Stimulated activated CD4-positive, alpha-beta T cell treated with anti-CD3 and anti-CD28 coated beads, Interleukin-4, amount 100 ng/mL, for 1 hour (primary cell): ENCODE results near the gene KCNAB3.

Experiments
- DNase-seq: peaks from one replicate; pipeline ENCODE4 v3.0.0-alpha.2; 2020

Gene KCNAB3

GRCh38 chr17:7897090-7897489 lies 32.6 kb downstream of the KCNAB3 start:
- no peak for DNase-seq

- DNase-seq: no peak
Measured at GRCh38 chr17:7894866-7895265, 34.8 kb downstream of the KCNAB3 start.

- DNase-seq: no peak
Measured at GRCh38 chr17:7894226-7894625, 35.4 kb downstream of the KCNAB3 start.

GRCh38 chr17:7893187-7893880 lies 36.3 kb downstream of the KCNAB3 start:
- no peak for DNase-seq

- DNase-seq: peak; percentile 20
Measured at GRCh38 chr17:7889166-7889955, 40.3 kb downstream of the KCNAB3 start.

GRCh38 chr17:7888184-7888920 lies 41.3 kb downstream of the KCNAB3 start, which contains the start of gene CHD3:
Gene CHD3 (plus strand): TSS chr17:7888789. CDS start chr17:7889001, 212 bp downstream.
- DNase-seq: peak; percentile 67

- DNase-seq: peak; percentile 87
Measured at GRCh38 chr17:7887482-7888183, 42.0 kb downstream of the KCNAB3 start.

- no peak for DNase-seq
Measured at GRCh38 chr17:7887038-7887481, 42.6 kb downstream of the KCNAB3 start.

- DNase-seq: peak; percentile 44
Measured at GRCh38 chr17:7886227-7887037, 43.2 kb downstream of the KCNAB3 start.

- DNase-seq: peak; percentile 37
Measured at GRCh38 chr17:7885367-7886226, 44.1 kb downstream of the KCNAB3 start.

GRCh38 chr17:7884581-7885366 lies 44.9 kb downstream of the KCNAB3 start:
- DNase-seq: peak; percentile 57

- DNase-seq: peak; percentile 44
Measured at GRCh38 chr17:7883781-7884386, 45.8 kb downstream of the KCNAB3 start.

- DNase-seq: no peak
Measured at GRCh38 chr17:7882629-7883028, 47.0 kb downstream of the KCNAB3 start.

- DNase-seq: peak; percentile 15
Measured at GRCh38 chr17:7882068-7882467, 47.6 kb downstream of the KCNAB3 start.

- no peak for DNase-seq
Measured at GRCh38 chr17:7881276-7882054, 48.2 kb downstream of the KCNAB3 start.

- DNase-seq: no peak
Measured at GRCh38 chr17:7880076-7880868, 49.4 kb downstream of the KCNAB3 start.

GRCh38 chr17:7878234-7878633 lies 51.4 kb downstream of the KCNAB3 start:
- DNase-seq: no peak
